Activated CD4-positive, alpha-beta T cell treated with anti-CD3 and anti-CD28 coated beads, Interleukin-2, amount 10 ng/mL, durations not matched to agents 24 days and 14 days (primary cell): ENCODE data around the gene ALDOB. TPM values are rescaled to one million over a fixed set of nuclear protein-coding genes. Genes with fewer than 3 reads are reported as not detected.

Source experiments
- DNase-seq: peaks from one replicate; pipeline ENCODE4 v3.0.0; 2022
- H3K27ac Mint-ChIP-seq: one replicate; pipeline ENCODE4 v1.8.0; 2022; ENCODE audit warnings: mild to moderate bottlenecking, mixed read lengths
- H3K27me3 Mint-ChIP-seq: one replicate; pipeline ENCODE4 v1.8.0; 2022; ENCODE audit warnings: mixed read lengths
- H3K36me3 Mint-ChIP-seq: one replicate; pipeline ENCODE4 v1.8.0; 2022; ENCODE audit warnings: low read depth, mild to moderate bottlenecking, mixed read lengths
- H3K4me1 Mint-ChIP-seq: one replicate; pipeline ENCODE4 v1.8.0; 2021; ENCODE audit warnings: mixed read lengths
- H3K4me3 Mint-ChIP-seq: one replicate; pipeline ENCODE4 v1.8.0; 2022; ENCODE audit warnings: mild to moderate bottlenecking, moderate library complexity, mixed read lengths
- H3K9me3 Mint-ChIP-seq: one replicate; pipeline ENCODE4 v1.8.0; 2021; ENCODE audit warnings: mixed read lengths
- intact Hi-C: fragments of 100-400 bp; cut with micrococcal nuclease; formaldehyde crosslinking; loops from one replicate; pipeline ENCODE4 v1.15.1; 2023
- total RNA-seq: library from RNA; stranded (reverse); gene quantifications from 2 replicates; pipeline ENCODE4 v1.2.3, GENCODE V29; 2022

Gene ALDOB
- total RNA-seq, 1 donor from 2014 or later, result not detected

DNA sequence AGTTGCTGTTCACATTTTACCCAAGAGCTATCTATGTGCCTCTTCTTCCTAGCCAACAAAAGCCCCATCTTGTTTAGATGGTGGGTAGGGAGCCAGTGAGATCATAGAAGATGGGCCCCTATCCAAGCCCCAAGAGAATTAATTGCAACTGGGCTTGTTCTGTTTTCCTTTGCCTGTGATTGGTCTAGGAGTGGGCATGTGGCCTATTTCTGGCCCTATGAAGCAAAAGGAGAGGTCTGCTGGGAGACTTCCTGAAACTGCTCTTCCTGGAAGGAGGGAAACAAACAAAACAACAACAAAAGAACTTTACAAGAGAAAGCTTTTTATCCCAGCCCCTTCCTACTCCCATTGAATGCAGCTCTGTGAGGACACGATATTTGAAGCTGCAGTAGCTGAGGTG lies 32.5 kb upstream of the ALDOB start:
- Mint-ChIP-seq H3K4me3 (no peak overlapping the region), H3K9me3 (no peaks in the 10 kb centered on the region), H3K4me1 (no peaks in the 10 kb centered on the region), H3K36me3 (no peaks in the 10 kb centered on the region), H3K27me3 (peaks cover 33% of the 10 kb centered on the region), H3K27ac (no peak overlapping the region)
- no peak for DNase-seq
- intact Hi-C loops, result no loop called here

GRCh38 chr9:101467690-101468089 lies 32.1 kb upstream of the ALDOB start:
- Mint-ChIP-seq H3K27ac (no peak overlapping the region), H3K27me3 (peaks cover 36% of the 10 kb centered on the region), H3K4me3 (no peak overlapping the region), H3K9me3 (no peaks in the 10 kb centered on the region), H3K36me3 (no peaks in the 10 kb centered on the region), H3K4me1 (no peaks in the 10 kb centered on the region)
- intact Hi-C loops, result no loop called here
- no peak for DNase-seq

DNA sequence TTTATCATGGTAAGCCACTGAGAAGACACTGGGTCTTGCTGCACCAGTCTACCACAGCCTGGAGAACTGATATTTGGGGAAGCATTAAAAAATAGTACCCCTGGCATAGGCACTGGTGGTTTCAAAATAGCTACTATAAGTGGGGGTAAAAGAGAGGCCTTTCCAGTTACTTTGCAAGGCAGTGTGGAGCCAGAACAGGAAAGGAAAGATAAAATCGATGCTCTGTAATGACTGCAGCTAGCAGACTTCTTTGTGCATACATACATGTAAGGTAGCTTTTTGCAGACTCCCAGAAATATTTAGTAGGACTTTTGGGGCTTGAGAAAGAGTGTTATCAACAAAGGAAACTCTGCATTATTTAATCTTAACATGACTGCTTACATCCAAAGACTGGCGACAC lies 31.3 kb upstream of the ALDOB start:
- no peaks in the 10 kb centered on the region for H3K4me1 Mint-ChIP-seq
- H3K27ac Mint-ChIP-seq, result no peak overlapping the region
- intact Hi-C loops, result no loop called here
- H3K9me3 Mint-ChIP-seq, result no peaks in the 10 kb centered on the region
- DNase-seq, result no peak
- H3K4me3 Mint-ChIP-seq, result no peak overlapping the region
- peaks cover 30% of the 10 kb centered on the region for H3K27me3 Mint-ChIP-seq
- H3K36me3 Mint-ChIP-seq, result no peaks in the 10 kb centered on the region

GRCh38 chr9:101465326-101465915 lies 29.8 kb upstream of the ALDOB start:
- Mint-ChIP-seq H3K27me3 (peaks cover 30% of the 10 kb centered on the region), H3K4me1 (no peaks in the 10 kb centered on the region), H3K27ac (no peak overlapping the region), H3K9me3 (no peaks in the 10 kb centered on the region), H3K36me3 (no peaks in the 10 kb centered on the region), H3K4me3 (no peak overlapping the region)
- DNase-seq, result no peak
- intact Hi-C loops, result no loop called here

DNA sequence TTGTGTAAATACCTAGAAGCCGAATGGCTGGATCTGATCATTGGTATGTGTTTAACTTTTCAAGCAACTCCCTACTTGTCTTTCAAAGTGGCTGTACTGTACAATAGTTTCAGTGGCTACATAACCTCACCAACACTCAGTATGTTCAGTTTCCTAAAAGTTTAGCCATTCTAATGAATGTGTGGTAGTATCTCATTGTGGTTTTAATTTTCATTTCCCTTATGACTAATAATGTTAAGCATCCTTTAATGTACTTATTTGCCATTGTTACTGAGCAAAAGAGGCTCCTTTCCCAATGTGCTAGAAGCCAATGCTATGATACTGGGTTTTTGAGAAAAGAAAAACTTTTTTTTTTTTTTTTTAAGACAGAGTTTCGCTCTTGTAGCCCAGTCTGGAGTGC lies 27.8 kb upstream of the ALDOB start:
- no peak overlapping the region for H3K4me3 Mint-ChIP-seq
- no peaks in the 10 kb centered on the region for H3K36me3 Mint-ChIP-seq
- H3K9me3 Mint-ChIP-seq, result no peaks in the 10 kb centered on the region
- no peak overlapping the region for H3K27ac Mint-ChIP-seq
- no peak for DNase-seq
- intact Hi-C loops, result no loop called here
- H3K4me1 Mint-ChIP-seq, result no peaks in the 10 kb centered on the region
- H3K27me3 Mint-ChIP-seq, result peaks cover 22% of the 10 kb centered on the region

GRCh38 chr9:101462558-101462957 lies 27.0 kb upstream of the ALDOB start:
- Mint-ChIP-seq H3K9me3 (no peaks in the 10 kb centered on the region), H3K4me3 (no peak overlapping the region), H3K4me1 (no peaks in the 10 kb centered on the region), H3K27ac (no peak overlapping the region), H3K36me3 (no peaks in the 10 kb centered on the region), H3K27me3 (peaks cover 19% of the 10 kb centered on the region)
- intact Hi-C loops, result no loop called here
- no peak for DNase-seq

DNA sequence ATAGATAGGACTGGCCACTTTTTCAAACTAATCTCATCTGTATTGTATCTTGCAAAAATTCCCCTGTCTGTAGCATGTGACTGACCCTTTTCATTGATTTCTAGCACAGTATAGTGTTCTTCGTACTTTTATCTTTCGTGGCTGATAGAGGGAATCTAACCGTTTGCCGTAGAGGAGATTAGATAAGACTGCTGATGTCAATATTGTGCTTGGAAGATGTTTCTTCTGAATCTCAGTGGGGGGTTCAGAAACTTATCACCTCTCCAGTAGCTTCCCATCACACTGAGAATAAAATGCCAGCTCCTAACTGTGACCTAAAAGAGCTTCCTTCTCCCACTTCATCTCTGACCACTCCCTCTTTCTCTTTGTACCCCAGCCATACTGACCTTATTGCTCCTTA lies 25.4 kb upstream of the ALDOB start:
- no peak for DNase-seq
- Mint-ChIP-seq H3K4me3 (no peak overlapping the region), H3K36me3 (no peaks in the 10 kb centered on the region), H3K27ac (no peak overlapping the region), H3K4me1 (no peaks in the 10 kb centered on the region), H3K9me3 (no peaks in the 10 kb centered on the region), H3K27me3 (peaks cover 21% of the 10 kb centered on the region)
- intact Hi-C loops, result no loop called here

DNA sequence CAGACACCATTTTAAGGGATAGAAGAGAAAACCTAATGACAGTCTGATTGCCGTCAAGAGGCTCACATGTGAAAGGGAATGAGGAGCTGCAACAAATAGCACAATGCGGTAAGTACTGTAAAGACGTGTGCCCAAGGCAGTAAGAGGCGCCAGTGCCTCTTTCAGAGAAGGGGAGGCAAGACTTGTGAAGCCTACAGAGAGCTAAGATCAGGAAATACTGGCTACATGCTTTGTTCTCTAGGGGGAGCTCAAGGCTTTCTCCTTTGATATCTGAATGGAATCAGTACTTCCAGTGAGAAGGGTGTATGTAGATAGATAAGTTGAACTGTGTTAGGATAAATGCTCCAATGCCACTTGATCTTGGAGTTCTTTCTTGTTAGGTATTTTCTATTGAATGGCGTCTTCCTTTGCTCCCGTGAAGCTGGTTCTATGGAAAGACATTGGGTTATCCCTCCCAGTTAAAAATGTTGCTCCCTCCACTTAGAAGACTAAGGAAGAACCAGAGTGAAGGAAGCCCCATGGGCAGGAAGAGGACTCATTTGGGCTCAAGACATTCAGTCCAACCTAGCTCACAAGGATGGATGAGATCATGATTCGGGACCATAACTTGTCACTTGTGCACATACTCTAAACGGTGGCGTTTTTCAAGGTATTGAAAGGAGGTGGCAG lies 23.5 kb upstream of the ALDOB start:
- H3K4me3 Mint-ChIP-seq, result no peak overlapping the region
- H3K27me3 Mint-ChIP-seq, result peaks cover 10% of the 10 kb centered on the region
- intact Hi-C loops, result loop anchor here (1.0 to 5.0 kb wide), 2 partner anchors 57 to 71 kb away; no protein-coding TSS in a partner anchor
- DNase-seq, result peak; percentile 76
- no peak overlapping the region for H3K27ac Mint-ChIP-seq
- H3K4me1 Mint-ChIP-seq, result no peaks in the 10 kb centered on the region
- H3K36me3 Mint-ChIP-seq, result no peaks in the 10 kb centered on the region
- H3K9me3 Mint-ChIP-seq, result no peaks in the 10 kb centered on the region

DNA sequence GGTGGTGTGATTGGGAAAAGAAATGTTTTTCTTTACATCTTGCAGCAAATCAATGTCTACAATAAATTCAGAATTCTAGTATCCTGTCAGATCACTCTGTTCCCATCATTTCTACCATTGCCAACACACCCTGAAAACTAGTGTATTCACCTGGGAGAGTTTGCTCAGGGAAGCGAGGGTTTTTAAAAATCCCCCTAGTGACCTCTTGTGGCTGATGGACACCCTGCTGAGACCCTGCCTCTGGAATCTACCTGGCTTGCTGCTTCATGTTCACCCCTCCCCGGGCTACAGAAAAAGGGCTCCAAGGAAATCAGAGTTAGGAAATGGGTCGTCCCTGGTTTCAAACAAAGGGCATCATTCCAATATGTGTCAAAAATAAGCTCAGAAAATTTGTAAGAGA lies 21.4 kb upstream of the ALDOB start:
- peaks cover 10% of the 10 kb centered on the region for H3K27me3 Mint-ChIP-seq
- DNase-seq, result no peak
- H3K9me3 Mint-ChIP-seq, result no peaks in the 10 kb centered on the region
- intact Hi-C loops, result loop anchor here (5.0 kb wide), 1 partner anchor 55 kb away; no protein-coding TSS in a partner anchor
- no peaks in the 10 kb centered on the region for H3K36me3 Mint-ChIP-seq
- H3K4me1 Mint-ChIP-seq, result no peaks in the 10 kb centered on the region
- no peak overlapping the region for H3K27ac Mint-ChIP-seq
- H3K4me3 Mint-ChIP-seq, result no peak overlapping the region

DNA sequence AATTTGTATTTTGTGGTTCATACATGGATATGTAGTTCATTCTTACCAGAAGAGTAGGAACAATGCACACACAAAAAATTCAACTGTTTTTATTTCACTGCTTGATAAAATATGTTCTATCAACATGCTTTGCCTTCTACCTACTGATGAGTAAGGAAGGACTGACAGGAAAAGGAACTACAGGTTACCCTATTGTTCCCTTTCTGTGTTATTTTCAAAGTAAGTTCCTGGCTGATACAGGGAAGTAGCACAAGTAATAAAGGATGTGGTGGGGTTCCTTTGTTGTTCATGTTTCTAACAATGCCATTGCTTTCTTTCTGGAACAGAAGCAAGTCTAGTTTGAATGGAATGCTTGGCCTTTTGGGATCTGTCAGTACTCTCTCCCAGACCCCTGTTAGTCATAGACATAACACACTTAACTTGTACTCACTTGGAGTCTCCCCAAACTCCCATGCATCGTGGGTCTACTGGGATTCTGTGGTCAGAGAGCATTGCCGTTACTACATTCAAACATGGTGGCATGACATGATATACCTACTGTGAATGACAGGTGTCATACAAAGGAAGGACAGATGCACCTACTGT lies 20.2 kb upstream of the ALDOB start:
- DNase-seq, result no peak
- Mint-ChIP-seq H3K27me3 (peaks cover 16% of the 10 kb centered on the region), H3K4me3 (no peak overlapping the region), H3K36me3 (no peaks in the 10 kb centered on the region), H3K4me1 (no peaks in the 10 kb centered on the region), H3K9me3 (no peaks in the 10 kb centered on the region), H3K27ac (no peak overlapping the region)
- intact Hi-C loops, result loop anchor here (5.0 kb wide), 1 partner anchor 53 kb away; no protein-coding TSS in a partner anchor

DNA sequence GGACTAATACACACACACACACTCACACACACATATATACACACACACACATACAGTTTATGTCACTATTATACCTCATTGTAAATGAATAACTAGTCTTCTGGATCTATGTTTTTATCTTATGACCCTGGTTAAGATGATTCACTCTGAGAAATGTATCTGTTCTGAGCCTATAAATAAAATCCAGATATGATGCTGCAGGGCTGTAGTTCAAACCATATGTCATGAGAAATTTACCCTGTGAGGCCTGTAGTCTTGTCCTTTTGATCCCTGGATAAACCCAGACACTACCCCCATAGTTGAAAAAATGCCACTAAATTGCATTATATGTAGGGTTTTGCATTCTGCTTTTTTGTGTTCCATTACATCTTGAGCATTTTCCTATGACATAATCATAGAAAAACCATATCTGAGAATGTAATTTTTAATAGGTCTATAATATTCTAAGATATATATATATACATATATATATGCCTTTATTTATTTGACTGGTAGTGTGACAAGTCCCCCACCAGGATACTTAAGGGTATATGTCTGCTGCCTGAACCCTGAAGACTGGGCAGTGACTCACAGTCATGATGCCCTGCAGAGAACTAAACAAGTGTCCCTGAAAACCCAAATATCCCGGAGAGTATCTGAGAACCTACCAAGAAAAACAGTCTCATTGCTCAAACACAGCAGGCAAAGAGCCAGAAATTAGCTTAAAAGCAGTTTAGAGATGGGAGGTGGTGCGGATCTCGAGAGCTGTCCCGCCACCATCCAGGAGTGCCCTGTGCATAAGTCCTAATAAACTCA lies 18.4 kb upstream of the ALDOB start:
- Mint-ChIP-seq H3K9me3 (no peaks in the 10 kb centered on the region), H3K36me3 (no peaks in the 10 kb centered on the region), H3K27me3 (peaks cover 29% of the 10 kb centered on the region), H3K27ac (no peak overlapping the region), H3K4me1 (peaks cover 3% of the 10 kb centered on the region), H3K4me3 (no peak overlapping the region)
- intact Hi-C loops, result no loop called here
- no peak for DNase-seq

DNA sequence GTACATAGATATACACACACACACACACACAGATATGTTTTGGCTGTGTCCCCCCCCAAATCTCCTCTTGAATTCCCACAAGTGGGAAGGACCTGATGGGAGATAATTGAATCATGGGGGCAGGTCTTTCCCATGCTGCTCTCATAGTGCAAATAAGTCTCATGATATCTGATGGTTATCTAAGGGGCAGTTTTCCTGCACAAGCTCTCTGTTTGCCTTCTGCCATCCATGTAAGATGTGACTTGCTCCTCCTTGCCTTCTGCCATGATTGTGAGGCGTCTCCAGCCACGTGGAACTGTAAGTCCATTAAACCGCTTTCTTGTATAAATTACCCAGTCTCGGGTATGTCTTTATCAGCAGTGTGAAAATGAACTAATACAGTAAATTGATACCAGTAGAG lies 15.9 kb upstream of the ALDOB start:
- DNase-seq, result no peak
- intact Hi-C loops, result no loop called here
- Mint-ChIP-seq H3K27ac (no peak overlapping the region), H3K9me3 (no peaks in the 10 kb centered on the region), H3K27me3 (peaks cover 38% of the 10 kb centered on the region), H3K4me1 (peaks cover 7% of the 10 kb centered on the region), H3K4me3 (no peak overlapping the region), H3K36me3 (no peaks in the 10 kb centered on the region)

DNA sequence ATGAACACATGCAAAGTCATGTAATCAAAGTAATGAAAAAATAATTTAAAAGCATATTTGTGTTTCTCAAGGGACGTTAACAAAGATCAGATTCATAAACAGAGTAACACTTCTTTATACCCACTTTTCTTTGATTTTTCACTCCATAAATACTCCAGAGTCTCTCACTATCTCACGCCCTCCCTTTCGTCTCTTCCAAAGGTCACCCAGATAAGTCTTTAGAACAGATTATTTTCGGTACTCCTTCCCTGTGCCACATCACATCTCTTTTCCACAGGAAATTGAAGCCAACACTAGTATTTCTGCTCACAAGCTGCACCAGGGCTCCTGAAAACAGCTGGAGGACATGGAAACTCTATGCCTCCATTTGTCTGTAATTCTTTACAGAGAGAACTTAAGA lies 15.4 kb upstream of the ALDOB start:
- no peak for DNase-seq
- H3K9me3 Mint-ChIP-seq, result no peaks in the 10 kb centered on the region
- H3K27ac Mint-ChIP-seq, result no peak overlapping the region
- no peak overlapping the region for H3K4me3 Mint-ChIP-seq
- H3K27me3 Mint-ChIP-seq, result peaks cover 40% of the 10 kb centered on the region
- intact Hi-C loops, result no loop called here
- no peaks in the 10 kb centered on the region for H3K36me3 Mint-ChIP-seq
- H3K4me1 Mint-ChIP-seq, result peaks cover 7% of the 10 kb centered on the region
